Measurements from ENCODE around the gene RBM19. TPM values are rescaled to one million over a fixed set of nuclear protein-coding genes. Genes with fewer than 3 reads are reported as not detected.

The RBM19 gene
- total RNA-seq, 4 donors from 2014 or later, result 19.3 to 45.5 (median 31.5) TPM

DNA sequence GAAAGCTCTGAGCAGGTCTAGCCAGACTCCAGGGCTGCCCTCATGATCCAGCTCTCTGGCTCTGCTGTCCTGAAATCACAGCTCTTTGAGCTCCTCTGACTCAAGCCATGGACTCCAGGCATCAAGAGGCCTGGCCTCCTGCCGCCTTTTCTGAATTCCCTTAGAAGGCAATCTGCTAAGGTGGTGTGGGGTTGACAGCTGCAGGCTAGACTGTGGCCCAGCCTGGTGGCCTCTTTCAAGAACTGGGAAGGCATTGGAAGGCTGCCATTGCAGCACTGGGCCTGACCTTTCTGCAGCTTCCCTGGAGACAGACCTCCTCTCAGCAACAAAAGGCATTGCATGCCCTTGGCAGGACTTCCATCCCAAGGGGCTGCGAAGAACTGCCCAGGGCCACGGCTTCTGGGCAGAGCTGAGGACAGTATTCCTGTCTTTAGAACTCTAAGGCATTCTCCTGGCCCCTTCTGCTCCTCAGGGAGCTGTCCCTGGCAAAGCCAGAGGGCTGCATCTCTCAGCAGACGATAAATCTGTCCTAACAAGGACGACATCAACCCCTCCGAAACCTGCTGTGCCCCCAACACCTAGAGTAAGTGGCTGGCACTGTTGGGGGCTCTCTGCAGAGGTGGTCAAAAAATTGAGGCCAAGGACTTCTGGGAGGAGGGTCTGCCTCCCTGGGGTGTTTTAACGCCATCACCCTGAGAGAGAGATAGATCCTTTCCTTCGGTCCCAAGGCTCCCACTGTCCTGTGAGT lies 115.6 kb downstream of the RBM19 start:
- TF ChIP-seq, protein P1, sequence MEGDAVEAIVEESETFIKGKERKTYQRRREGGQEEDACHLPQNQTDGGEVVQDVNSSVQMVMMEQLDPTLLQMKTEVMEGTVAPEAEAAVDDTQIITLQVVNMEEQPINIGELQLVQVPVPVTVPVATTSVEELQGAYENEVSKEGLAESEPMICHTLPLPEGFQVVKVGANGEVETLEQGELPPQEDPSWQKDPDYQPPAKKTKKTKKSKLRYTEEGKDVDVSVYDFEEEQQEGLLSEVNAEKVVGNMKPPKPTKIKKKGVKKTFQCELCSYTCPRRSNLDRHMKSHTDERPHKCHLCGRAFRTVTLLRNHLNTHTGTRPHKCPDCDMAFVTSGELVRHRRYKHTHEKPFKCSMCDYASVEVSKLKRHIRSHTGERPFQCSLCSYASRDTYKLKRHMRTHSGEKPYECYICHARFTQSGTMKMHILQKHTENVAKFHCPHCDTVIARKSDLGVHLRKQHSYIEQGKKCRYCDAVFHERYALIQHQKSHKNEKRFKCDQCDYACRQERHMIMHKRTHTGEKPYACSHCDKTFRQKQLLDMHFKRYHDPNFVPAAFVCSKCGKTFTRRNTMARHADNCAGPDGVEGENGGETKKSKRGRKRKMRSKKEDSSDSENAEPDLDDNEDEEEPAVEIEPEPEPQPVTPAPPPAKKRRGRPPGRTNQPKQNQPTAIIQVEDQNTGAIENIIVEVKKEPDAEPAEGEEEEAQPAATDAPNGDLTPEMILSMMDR (IDR thresholded peaks at IDR 0.05), result no peak
- no peak for TF ChIP-seq POLR2A (IDR thresholded peaks at IDR 0.05)
- no peaks in the 10 kb centered on the region for H3K4me1 ChIP-seq
- no peaks in the 10 kb centered on the region for H3K9me3 ChIP-seq
- no peak overlapping the region for H3K4me3 ChIP-seq
- H3K27me3 ChIP-seq, result no peaks in the 10 kb centered on the region
- intact Hi-C loops (cut with DNase I; ENCODE audit: low total_unique reads), result no loop called here
- DNase-seq, result peak; percentile 27 to 31
- no peak overlapping the region for H3K27ac ChIP-seq
- H3K36me3 ChIP-seq, result no peaks in the 10 kb centered on the region

DNA sequence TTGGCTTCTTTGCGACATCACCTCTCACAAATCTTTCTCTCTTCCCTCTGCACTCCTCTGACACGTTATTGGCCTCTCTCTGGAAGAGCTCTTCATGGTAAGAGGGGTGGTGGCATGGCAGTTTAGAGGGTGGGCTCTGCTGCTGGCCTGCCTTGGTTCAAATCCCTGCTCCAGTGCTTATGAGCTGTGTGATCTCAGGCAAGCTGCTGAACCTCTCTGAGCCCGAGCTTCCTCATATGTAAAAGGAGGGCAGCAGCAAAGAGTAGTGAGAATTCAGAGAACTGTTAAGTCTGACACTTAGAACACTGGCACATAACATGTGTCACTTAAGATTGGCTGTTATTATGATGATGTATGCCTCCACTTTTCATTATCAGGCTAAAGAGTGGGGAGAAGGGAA lies 118.3 kb downstream of the RBM19 start:
- H3K36me3 ChIP-seq, result no peaks in the 10 kb centered on the region
- TF ChIP-seq, protein P1 (IDR thresholded peaks at IDR 0.05), result no peak
- no peak for TF ChIP-seq POLR2A (IDR thresholded peaks at IDR 0.05)
- no peaks in the 10 kb centered on the region for H3K27me3 ChIP-seq
- intact Hi-C loops (cut with DNase I; ENCODE audit: low total_unique reads), result no loop called here
- no peak for DNase-seq
- no peaks in the 10 kb centered on the region for H3K4me1 ChIP-seq
- H3K4me3 ChIP-seq, result no peak overlapping the region
- H3K9me3 ChIP-seq, result no peaks in the 10 kb centered on the region
- H3K27ac ChIP-seq, result no peak overlapping the region

GRCh38 chr12:113846883-113847755 lies 119.0 kb downstream of the RBM19 start:
- no peak for DNase-seq
- no peak for TF ChIP-seq POLR2A (IDR thresholded peaks at IDR 0.05)
- TF ChIP-seq, protein P1 (IDR thresholded peaks at IDR 0.05), result no peak
- Histone ChIP-seq H3K27me3 (no peaks in the 10 kb centered on the region), H3K9me3 (no peaks in the 10 kb centered on the region), H3K4me3 (no peak overlapping the region), H3K27ac (no peak overlapping the region), H3K36me3 (no peaks in the 10 kb centered on the region), H3K4me1 (no peaks in the 10 kb centered on the region)
- intact Hi-C loops (cut with DNase I; ENCODE audit: low total_unique reads), result no loop called here

DNA sequence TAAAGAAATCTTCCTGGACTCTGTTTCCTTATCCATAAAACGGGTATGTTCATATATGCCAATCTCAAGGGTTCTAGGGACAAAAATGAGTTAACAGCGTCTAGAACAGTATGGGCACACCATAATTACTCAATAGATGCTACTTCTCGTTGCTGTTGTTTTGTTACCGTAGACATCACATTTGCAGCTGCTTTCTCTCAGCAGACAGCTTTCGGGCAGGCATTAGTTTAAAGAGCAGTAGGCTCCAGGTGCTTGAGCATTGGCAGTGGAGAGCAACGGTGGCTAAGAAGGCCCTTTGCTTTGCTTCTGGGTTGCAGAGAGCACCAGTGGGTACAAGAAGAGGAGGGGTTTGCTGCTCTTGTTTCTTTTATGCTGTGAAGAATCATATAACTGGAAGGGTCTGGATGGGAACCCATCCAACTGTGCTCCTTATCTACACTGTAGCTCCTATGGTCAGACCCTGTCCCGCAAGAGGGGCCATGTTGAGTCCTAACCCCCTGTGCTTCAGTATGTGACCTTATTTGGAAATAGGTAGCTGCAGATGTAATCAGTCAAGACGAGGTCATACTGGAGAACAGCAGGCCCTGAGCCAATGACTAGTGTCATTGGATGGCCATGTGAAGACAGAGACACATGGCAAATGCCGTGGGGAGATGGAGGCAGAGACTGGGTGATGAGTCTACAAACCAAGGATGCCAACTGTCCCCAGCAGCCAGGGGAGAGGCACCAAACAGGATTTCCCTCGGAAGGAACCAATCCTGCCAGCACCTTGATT lies 120.0 kb downstream of the RBM19 start:
- Histone ChIP-seq H3K4me1 (no peaks in the 10 kb centered on the region), H3K27ac (no peak overlapping the region)
- intact Hi-C loops (cut with DNase I; ENCODE audit: low total_unique reads), result no loop called here

More for the DNA sequence above, 120.0 kb downstream of the RBM19 start:
- Histone ChIP-seq H3K9me3 (no peaks in the 10 kb centered on the region), H3K4me3 (no peak overlapping the region), H3K27me3 (no peaks in the 10 kb centered on the region), H3K36me3 (no peaks in the 10 kb centered on the region)
- DNase-seq, result no peak
- no peak for TF ChIP-seq POLR2A (IDR thresholded peaks at IDR 0.05)
- TF ChIP-seq, protein P1 (IDR thresholded peaks at IDR 0.05), result no peak

Measured in uterus (tissue), 4 donors.